ENCODE results near the gene CAMTA1.

CAMTA1 gene

GRCh38 chr1:7531562-7532340 is 746.5 kb downstream of the CAMTA1 start:
- DNase-seq (ENCODE audit: low read depth in 2 of 2), result no peak

GRCh38 chr1:7533006-7533405 is 747.8 kb downstream of the CAMTA1 start:
- no peak for DNase-seq (ENCODE audit: low read depth in 2 of 2)

GRCh38 chr1:7534061-7534825 is 749.0 kb downstream of the CAMTA1 start:
- no peak for DNase-seq (ENCODE audit: low read depth in 2 of 2)

- no peak for DNase-seq (ENCODE audit: low read depth in 2 of 2)
These were observed 749.8 kb downstream of the CAMTA1 start for GRCh38 chr1:7535016-7535415.

DNA sequence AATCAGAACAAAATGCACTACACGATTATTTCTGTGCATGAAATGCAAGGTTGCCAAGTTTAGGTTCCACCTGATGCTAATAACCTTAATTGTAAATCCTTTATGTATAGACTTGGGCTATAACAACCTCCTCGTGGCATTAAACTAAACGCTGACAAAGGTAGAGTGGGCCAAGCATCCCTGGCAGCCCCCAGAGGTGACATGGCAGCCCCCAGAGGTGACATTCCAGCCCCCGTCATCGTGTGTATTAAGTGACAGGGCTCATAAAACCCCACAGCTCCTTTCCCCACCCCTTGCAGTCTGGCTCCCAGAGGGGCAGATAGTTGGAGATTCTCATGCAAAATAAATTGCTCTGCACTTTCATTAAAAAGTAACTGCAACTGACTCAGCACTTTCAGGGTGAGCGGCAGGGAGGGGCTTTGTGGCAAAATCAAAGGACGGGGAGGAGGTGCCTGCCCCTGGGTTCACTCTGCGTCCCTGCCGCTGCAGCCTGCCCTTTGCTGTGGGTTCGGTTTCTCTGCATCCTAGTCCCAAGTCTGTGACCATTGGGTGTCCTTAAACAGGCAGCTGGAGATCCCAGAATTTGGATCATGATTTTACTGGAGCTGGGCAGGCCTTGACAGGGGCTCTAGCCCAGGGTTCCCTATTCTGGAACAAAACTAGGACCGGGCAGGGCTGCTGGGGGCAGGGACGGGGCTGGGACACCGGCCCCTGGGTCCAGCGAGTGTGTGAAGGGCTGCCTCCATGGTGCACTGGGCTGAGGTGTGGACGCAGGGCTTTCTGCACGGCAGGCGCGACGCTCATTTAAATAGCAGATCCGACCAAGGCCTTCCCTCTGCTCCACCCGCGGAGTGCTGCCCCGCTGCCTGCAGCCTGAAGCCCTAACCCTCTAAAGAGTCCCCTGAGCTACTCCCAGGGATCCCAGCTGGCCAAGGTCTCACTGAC is 751.0 kb downstream of the CAMTA1 start:
- DNase-seq (ENCODE audit: low read depth in 2 of 2), result no peak

- DNase-seq (ENCODE audit: low read depth in 2 of 2), result no peak
These were observed 751.8 kb downstream of the CAMTA1 start for GRCh38 chr1:7536891-7537591.

- DNase-seq (ENCODE audit: low read depth in 2 of 2), result no peak
These were observed 752.8 kb downstream of the CAMTA1 start for GRCh38 chr1:7538033-7538432.

- DNase-seq (ENCODE audit: low read depth in 2 of 2), result no peak
These were observed 753.9 kb downstream of the CAMTA1 start for GRCh38 chr1:7538849-7539768.

DNA sequence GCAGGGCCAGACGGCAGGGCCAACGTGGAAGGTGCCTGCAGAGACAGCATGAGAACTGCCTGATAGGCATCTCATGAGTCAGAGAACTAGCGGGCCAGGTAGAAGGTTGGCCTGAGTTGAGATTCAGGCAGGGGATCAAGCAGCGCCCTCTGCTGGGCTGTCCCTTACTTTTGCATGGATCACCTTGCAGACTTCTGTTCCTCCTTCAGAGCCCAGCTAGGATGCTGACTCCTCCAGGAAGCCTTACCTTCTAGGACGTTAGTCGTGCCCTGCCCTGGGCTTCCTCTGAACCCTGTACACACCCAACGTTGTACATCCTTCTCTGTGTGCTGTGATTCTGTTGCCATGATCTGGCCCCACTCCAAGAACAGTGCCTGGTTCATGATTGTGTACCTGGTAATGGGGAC is 754.5 kb downstream of the CAMTA1 start:
- no peak for DNase-seq (ENCODE audit: low read depth in 2 of 2)

DNA sequence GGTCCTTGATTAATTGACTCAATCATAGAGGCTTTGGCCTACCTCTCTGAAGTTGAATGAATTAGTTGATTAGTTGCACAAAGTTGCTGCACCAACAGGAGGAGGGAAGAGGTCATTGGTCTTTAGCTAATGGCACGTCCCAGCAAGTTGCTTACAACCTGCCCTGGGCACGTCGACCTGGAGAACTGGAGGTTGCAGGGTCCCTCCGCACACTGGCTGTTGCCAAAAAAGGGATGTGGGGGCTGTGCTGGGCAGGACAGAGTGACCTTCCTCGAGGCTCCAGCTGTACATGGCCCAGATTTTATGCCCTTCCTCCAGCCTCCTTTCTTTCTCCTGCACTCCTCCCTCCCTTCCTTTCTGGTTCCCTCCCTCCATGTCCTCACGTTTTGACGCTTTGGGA is 755.6 kb downstream of the CAMTA1 start:
- no peak for DNase-seq (ENCODE audit: low read depth in 2 of 2)

DNA sequence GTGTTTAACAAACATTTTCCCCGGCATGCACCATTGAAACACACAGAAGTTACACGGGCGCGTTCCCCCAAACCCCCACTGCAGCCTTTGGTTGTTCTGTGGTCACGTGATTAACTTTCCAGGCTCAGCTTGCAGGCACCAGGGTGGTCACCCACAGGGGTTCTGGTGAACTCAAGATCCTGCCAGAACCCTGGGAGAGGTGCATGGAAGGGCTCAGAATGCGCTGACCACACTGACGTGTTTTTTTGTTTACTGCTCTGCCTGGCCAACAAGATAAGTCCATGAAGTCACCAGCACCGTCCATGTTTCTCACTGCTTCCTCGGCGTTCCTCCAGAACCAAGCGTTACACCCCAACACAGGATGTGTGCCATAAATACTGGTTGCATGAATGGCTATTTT is 756.4 kb downstream of the CAMTA1 start:
- DNase-seq (ENCODE audit: low read depth in 2 of 2), result no peak

- DNase-seq (ENCODE audit: low read depth in 2 of 2), result no peak
These were observed 758.5 kb downstream of the CAMTA1 start for GRCh38 chr1:7543718-7544090.

DNA sequence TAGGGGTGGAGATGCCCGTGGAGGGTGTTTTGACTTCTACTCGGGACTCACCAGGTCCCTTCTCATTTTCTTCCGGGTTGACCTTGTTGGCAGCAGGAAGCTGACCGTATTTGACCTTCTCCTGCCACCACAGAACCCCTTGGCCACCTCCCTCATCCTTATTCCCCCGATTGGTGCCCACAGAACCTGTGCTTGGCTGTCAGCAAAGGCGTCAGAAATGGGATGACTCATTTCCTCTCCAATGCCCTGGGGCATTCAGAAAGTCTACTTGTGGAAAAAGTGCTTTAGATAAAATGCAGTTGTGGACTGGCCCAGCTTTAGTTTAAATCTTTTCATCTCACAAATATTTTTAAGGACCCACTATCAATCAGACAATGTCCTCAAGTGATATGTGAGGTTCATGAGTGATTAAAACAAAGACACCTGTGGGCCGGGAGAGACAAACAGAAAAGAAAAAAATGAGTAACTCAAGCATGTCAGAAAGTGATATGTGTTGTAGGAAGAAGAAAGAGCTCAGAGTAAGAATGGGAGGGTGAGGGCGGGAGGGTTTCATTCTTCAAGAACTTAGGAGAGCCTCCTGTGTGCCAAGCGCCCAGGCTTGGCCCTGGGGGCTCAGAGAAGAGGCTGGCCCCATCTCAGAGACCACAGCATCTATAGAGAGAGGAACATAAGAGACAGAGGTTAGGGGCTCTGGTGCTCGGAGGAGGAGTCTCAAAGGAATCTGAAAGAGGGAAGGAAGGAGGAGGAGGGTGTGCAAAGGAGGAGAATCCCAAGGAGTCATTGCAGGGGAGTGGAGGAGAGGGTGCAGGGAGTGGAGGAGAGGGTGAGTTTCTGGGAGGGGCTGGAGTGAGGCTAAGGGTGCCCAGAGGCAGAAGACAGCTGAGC is 764.3 kb downstream of the CAMTA1 start:
- DNase-seq (ENCODE audit: low read depth in 2 of 2), result peak; percentile 28 to 31

DNA sequence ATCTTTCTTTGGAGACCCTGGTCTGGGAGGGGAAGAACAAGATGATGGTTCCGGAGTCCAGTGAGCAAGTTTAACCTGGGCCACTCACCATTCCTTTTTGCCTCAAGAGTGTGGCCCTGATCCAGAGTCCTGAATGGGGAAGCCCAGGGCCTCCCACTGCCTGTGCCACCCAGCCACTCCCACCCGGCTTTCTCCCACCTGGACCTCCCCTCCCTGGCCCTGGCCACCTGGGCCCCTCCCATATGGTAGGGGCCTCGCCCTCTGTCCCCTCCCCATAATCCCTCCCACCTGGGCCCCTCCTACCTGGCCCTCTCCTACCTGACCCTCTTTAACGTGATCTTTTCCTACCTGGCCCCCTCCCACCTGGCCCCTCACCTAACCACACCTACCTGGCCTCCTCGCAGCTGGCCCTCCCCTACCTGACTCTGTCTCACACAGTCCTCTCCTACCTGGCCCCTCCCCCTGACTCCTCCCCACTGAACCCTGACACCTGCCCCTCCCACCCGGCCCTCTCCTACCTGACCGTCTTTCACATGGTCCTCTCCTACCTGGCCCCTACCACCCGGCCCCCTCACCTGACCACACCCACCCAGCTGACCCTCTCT is 765.1 kb downstream of the CAMTA1 start:
- DNase-seq (ENCODE audit: low read depth in 2 of 2), result no peak

DNA sequence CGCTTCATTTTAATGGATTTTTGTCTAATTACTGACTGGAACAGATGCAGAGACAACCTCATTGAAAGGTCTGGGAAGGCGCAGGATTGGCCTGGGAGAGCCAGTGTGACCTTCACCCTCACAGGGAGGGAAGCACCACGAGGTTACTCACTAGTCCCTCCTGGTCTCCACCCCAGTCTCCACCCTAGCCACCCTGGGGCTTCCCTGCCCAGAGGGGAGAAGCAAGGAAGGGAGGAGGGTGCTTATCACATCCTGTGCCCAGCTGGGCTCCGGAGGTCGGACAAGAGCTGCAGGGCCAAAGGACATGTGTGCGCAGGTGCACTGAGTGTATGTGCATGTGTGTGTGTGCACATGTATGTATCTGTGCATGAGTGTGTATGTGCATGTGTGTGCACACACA is 765.7 kb downstream of the CAMTA1 start:
- no peak for DNase-seq (ENCODE audit: low read depth in 2 of 2)

DNA sequence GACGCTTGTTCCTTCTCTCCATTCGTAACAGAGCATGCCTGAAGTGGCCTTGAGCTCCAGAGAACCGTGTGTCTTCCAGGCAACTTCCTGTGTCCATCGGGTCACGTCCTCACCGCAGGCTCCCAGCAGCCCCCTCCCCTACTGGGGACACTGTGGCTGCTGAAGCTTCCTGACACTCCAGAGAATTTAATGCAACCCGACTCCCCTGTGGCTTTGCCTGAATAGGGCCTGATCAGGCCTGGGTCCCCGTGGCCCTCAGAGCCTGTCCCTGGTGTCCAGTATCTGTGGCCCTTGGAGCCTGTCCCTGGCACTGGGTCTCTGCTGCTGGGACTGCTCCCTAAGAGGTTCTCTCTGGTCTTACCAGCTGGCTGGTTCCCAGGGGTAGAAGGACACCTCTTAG is 766.2 kb downstream of the CAMTA1 start:
- DNase-seq (ENCODE audit: low read depth in 2 of 2), result no peak

GRCh38 chr1:7552402-7552801 is 767.1 kb downstream of the CAMTA1 start:
- DNase-seq (ENCODE audit: low read depth in 2 of 2), result no peak

DNA sequence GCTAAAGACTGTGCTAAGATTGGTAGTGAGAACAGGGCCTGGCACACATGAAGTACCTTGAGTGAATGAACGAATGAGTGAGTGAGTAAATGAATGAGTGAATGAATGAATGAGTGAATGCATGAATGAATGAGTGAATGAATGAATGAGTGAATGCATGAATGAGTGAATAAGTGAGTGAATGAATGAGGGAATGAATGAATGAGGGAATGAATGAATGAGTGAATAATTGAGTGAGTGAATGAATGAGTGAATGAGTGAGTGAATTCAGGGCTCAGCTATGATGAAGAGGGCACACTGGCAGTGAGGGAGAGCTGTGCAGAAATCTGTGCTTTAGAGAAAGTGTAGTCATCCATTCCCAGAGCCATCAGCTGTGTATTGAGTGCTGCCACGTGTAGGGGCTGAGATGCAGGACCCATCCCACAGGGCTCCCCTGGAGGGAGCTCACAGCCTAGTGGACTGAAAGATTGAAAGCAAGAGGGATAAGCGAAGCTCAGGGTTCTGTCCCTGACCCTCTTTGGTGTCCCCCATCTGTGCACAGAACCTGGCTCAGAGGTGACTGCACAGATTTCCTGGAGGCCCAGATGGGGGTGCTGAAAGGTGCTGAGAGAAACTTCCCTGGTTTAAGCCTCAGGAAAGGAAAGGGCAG is 767.9 kb downstream of the CAMTA1 start:
- no peak for DNase-seq (ENCODE audit: low read depth in 2 of 2)
